GM23248 (cell line): Measurements from ENCODE around the gene ECI1. TPM values are rescaled to one million over a fixed set of nuclear protein-coding genes. Genes with fewer than 3 reads are reported as not detected.

Experiments used
- DNase-seq: peaks from one replicate; pipeline ENCODE4 v3.0.0-alpha.2; 2015
- H2AFZ ChIP-seq: fragments of 200-600 bp; sonication (generic); 2 replicates; pipeline ENCODE4 v1.6.1; 2016; ENCODE audit warnings: antibody characterized with exemption
- H3F3A ChIP-seq: fragments of 200-600 bp; sonication (generic); 2 replicates; pipeline ENCODE4 v1.6.1; 2016; ENCODE audit warnings: mild to moderate bottlenecking, antibody characterized with exemption, mixed run types; ENCODE audit not compliant: insufficient read depth
- H3K27ac ChIP-seq: fragments of 200-600 bp; sonication (generic); 2 replicates; pipeline ENCODE4 v1.5.1; 2016; ENCODE audit warnings: mild to moderate bottlenecking
- H3K27me3 ChIP-seq: fragments of 200-600 bp; sonication (generic); replicated peaks from 2 replicates; pipeline ENCODE4 v1.6.1; 2016; ENCODE audit warnings: mild to moderate bottlenecking; ENCODE audit not compliant: insufficient read depth
- H3K36me3 ChIP-seq: fragments of 200-600 bp; sonication (generic); 2 replicates; pipeline ENCODE4 v1.6.1; 2016; ENCODE audit warnings: low read depth, mild to moderate bottlenecking
- H3K4me1 ChIP-seq: fragments of 200-600 bp; sonication (generic); 2 replicates; pipeline ENCODE4 v1.6.1; 2016; ENCODE audit warnings: mild to moderate bottlenecking; ENCODE audit not compliant: insufficient read depth
- H3K4me2 ChIP-seq: fragments of 200-600 bp; sonication (generic); one replicate; pipeline ENCODE4 v1.6.1; 2016; ENCODE audit warnings: mild to moderate bottlenecking; ENCODE audit not compliant: unreplicated experiment
- H3K4me3 ChIP-seq: fragments of 200-600 bp; sonication (generic); 2 replicates; pipeline ENCODE4 v1.5.1; 2016; ENCODE audit warnings: mild to moderate bottlenecking
- H3K79me2 ChIP-seq: fragments of 200-600 bp; sonication (generic); 2 replicates; pipeline ENCODE4 v1.6.1; 2016; ENCODE audit warnings: mild to moderate bottlenecking; ENCODE audit not compliant: insufficient read depth
- H3K9ac ChIP-seq: fragments of 200-600 bp; sonication (generic); 2 replicates; pipeline ENCODE4 v1.6.1; 2016; ENCODE audit warnings: mild to moderate bottlenecking
- H3K9me2 ChIP-seq: fragments of 200-600 bp; sonication (generic); 2 replicates; pipeline ENCODE4 v1.6.1; 2016; ENCODE audit warnings: mixed run types, mild to moderate bottlenecking, moderate library complexity; ENCODE audit not compliant: insufficient read depth
- H3K9me3 ChIP-seq: fragments of 200-600 bp; sonication (generic); one replicate; pipeline ENCODE4 v1.6.1; 2017; ENCODE audit warnings: low read depth
- H4K20me1 ChIP-seq: fragments of 200-600 bp; sonication (generic); 2 replicates; pipeline ENCODE4 v1.6.0; 2016; ENCODE audit not compliant: insufficient read depth
- EZH2 ChIP-seq: fragments of 200-600 bp; sonication (generic); IDR thresholded peaks from 2 replicates; pipeline ENCODE4 v1.6.1; 2018; ENCODE audit warnings: antibody characterized with exemption, mild to moderate bottlenecking; ENCODE audit not compliant: insufficient read depth, poor library complexity, severe bottlenecking
- EZH2phosphoT487 ChIP-seq: fragments of 200-600 bp; sonication (generic); IDR thresholded peaks from 2 replicates; pipeline ENCODE4 v1.6.1; 2018; ENCODE audit warnings: antibody characterized with exemption, moderate library complexity, mild to moderate bottlenecking, low read depth; ENCODE audit not compliant: insufficient read depth
- WGBS, 2 experiments: methylation state at CpG; one replicate each; pipeline ENCODE4 v1.1.6; 2015 to 2017; ENCODE audit warnings: low lambda C conversion rate in 2 of 2, low coverage in 1 of 2; ENCODE audit errors: missing lambda C conversion rate in 2 of 2; 5-methylcytosine and 5-hydroxymethylcytosine counted together
- in situ Hi-C: fragments of 300-500 bp; cut with MboI; formaldehyde crosslinking; loops from 2 replicates; pipeline ENCODE4 v1.15.0; 2020
- polyA plus RNA-seq: library from polyadenylated mRNA; unstranded; fragments of >200 nt; fragmentation: Nextera tagmentation; extraction: Ambion mirVana; gene quantifications from 2 replicates; pipeline ENCODE4 v1.2.1, GENCODE V29; 2016
- total RNA-seq: library from RNA; depleted of rRNA; stranded (reverse); fragments of >200 nt; shearing (Covaris generic); gene quantifications from 2 replicates; pipeline ENCODE4 v1.2.3, GENCODE V29; 2014

ECI1 gene
- total and polyA plus RNA-seq, 2 experiments from 2014 or later: 92.0 to 106 TPM

DNA sequence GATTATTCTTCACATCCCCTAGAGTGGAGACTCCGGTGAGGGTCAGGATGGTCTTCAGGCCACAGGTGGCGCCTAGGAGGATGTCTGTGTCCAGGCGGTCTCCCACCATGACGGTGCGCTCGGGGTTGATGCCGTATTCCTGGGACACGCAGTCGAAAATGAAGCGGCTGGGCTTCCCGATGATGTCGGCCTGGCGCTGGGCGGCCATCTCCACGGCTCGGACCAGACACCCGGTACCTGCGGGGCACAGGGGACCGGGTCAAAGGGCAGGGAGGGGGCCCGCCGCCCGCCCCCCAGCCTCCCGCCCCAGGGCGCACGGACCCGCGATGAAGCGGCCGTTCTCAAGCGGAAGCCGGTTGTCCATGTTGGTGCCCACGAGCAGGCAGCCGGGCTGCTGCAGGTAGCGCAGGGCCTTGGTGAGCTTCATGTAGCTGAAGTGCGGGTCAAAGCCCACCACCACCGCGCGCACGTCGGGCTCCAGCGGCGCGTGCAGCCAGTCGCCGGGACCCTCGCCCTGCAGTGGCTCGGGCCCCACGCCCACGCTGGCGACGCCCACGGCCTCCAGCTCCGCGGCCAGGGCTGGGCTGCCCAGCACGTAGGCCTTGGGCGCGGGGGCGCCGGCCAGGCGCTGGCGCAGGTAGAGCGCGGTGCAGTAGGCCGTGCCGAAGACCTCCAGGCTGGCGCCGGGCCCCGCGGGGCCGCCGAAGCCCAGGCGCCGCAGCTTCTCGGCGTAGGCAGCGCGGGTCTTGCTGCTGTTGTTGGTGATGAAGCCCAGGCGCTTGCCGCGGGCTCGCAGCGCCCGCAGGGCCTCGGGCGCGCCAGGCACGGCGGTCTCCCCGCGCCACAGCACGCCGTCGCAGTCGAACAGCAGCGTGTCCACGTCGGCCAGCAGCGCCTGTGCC, 37.3 kb downstream of the ECI1 start:
- WGBS, 2 experiments: 1% methylated on average over 65 to 76 of the region's 98 CpGs
- TF ChIP-seq EZH2phosphoT487 (no peak), EZH2 (no peak)
- H3K27ac ChIP-seq: peak overlapping the region; percentile 70
- no peaks in the 10 kb centered on the region for H3F3A ChIP-seq
- H3K9me2 ChIP-seq: no peaks in the 10 kb centered on the region
- H2AFZ ChIP-seq: peak overlapping the region; percentile 62; the same call in 1 of the 2 replicates
- peak; percentile 59 for DNase-seq
- H3K36me3 ChIP-seq: no peaks in the 10 kb centered on the region
- no peaks in the 10 kb centered on the region for H4K20me1 ChIP-seq
- in situ Hi-C loops: no loop called here
- no peaks in the 10 kb centered on the region for H3K9me3 ChIP-seq
- H3K4me1 ChIP-seq: peaks cover 10% of the 10 kb centered on the region; the same call in 1 of the 2 replicates
- peak overlapping the region; percentile 72 for H3K4me3 ChIP-seq
- peak overlapping the region; percentile 87 for H3K9ac ChIP-seq
- H3K79me2 ChIP-seq: peaks cover 24% of the 10 kb centered on the region
- H3K27me3 ChIP-seq: no peaks in the 10 kb centered on the region
- H3K4me2 ChIP-seq: peak overlapping the region; percentile 87

DNA sequence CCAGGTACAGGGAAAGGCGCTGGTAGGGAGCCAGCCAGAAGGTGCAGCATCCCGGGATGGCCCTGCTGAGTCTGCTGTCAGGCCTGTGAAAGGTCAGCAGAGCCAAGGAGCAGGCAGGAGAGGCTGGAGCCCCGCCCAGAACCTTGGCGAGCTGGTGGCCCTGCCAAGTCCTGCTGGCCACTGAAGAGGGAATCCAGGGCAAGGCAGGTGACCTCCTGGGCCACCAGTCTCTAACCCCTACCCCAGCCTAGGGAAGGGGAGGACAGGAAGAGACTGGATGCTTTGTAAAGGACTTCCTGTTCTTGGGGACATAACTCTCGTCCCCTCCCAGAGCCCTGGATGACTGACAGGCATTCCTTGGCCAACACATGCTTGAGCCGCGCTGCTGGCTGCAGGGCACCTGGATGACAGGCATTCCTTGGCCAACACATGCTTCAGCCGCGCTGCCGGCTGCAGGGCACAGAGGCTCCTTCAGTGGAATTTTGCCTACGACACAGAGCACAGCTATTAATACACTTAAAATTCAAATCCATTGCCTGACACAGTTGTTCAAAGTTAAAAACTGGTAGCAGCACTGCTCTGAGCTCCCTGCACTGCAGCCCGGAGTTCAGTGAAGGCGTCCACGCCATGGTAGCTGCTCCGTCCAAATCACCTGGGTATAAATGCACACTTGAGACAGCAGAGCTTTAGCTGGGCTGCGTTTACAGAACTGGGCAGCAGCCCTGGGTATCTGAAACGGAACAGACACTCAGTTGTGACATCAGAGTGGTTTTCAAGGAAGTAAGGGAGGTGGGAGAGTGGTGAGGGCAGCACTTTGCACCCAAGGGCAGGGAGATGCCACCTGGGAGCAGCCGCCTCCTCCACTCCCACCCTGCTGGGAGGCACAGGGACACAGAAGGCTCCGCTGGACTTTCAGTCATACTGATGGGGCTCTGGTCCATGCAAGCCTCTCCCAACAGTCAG, 38.7 kb downstream of the ECI1 start:
- Histone ChIP-seq H3K36me3 (no peaks in the 10 kb centered on the region), H3F3A (no peaks in the 10 kb centered on the region), H3K4me1 (peaks cover 10% of the 10 kb centered on the region; the same call in 1 of the 2 replicates), H3K9ac (peak overlapping the region; percentile 87), H3K4me2 (peak overlapping the region; percentile 87), H3K27me3 (no peaks in the 10 kb centered on the region), H3K9me2 (no peaks in the 10 kb centered on the region), H3K27ac (no peak overlapping the region), H2AFZ (no peak overlapping the region), H3K4me3 (peak overlapping the region; percentile 72), H4K20me1 (no peaks in the 10 kb centered on the region), H3K9me3 (no peaks in the 10 kb centered on the region), H3K79me2 (peaks cover 27% of the 10 kb centered on the region)
- 57 to 66% methylated on average over 19 of the region's 19 CpGs for WGBS, 2 experiments
- in situ Hi-C loops: no loop called here
- TF ChIP-seq EZH2phosphoT487: no peak
- no peak for TF ChIP-seq EZH2
- DNase-seq: no peak

DNA sequence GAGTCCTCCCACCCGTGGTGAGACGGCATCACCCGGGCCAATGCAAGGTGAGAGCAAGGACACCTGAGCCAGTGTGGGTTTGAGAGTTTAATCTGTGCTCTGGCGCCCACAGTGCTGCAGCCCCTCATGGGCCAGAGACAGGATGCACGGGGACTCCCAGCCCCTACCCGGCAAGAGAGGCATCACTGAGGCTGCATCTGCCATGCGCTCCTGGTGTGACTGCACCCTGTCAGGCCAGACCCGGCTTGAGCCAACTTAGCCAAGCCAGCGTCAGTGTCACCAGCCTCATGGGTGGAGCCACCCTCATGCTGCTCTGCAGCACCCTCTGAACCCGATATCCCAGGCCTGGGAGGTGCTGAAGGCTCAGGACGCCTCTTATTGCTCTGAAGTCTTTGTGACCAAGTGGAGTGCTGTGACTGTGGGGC, 39.5 kb downstream of the ECI1 start:
- no peaks in the 10 kb centered on the region for H3F3A ChIP-seq
- no peak overlapping the region for H3K27ac ChIP-seq
- no peaks in the 10 kb centered on the region for H3K9me2 ChIP-seq
- no peaks in the 10 kb centered on the region for H3K36me3 ChIP-seq
- no peak for DNase-seq
- no peaks in the 10 kb centered on the region for H3K9me3 ChIP-seq
- H3K9ac ChIP-seq: no peak overlapping the region
- H2AFZ ChIP-seq: no peak overlapping the region
- peaks cover 10% of the 10 kb centered on the region; the same call in 1 of the 2 replicates for H3K4me1 ChIP-seq
- H3K4me3 ChIP-seq: no peak overlapping the region
- TF ChIP-seq EZH2 (no peak), EZH2phosphoT487 (no peak)
- H3K79me2 ChIP-seq: peaks cover 28% of the 10 kb centered on the region
- no peaks in the 10 kb centered on the region for H3K27me3 ChIP-seq
- no peak overlapping the region for H3K4me2 ChIP-seq
- WGBS, 2 experiments: 82 to 84% methylated on average over 11 of the region's 11 CpGs
- H4K20me1 ChIP-seq: no peaks in the 10 kb centered on the region
- in situ Hi-C loops: no loop called here
